Measurements from ENCODE around the gene RAET1G.
"Not testable (repeated sequence)": the region's sequence is repeated elsewhere in the genome, so short reads cannot be mapped to it uniquely, and the experiment has no call there.

Gene RAET1G

DNA sequence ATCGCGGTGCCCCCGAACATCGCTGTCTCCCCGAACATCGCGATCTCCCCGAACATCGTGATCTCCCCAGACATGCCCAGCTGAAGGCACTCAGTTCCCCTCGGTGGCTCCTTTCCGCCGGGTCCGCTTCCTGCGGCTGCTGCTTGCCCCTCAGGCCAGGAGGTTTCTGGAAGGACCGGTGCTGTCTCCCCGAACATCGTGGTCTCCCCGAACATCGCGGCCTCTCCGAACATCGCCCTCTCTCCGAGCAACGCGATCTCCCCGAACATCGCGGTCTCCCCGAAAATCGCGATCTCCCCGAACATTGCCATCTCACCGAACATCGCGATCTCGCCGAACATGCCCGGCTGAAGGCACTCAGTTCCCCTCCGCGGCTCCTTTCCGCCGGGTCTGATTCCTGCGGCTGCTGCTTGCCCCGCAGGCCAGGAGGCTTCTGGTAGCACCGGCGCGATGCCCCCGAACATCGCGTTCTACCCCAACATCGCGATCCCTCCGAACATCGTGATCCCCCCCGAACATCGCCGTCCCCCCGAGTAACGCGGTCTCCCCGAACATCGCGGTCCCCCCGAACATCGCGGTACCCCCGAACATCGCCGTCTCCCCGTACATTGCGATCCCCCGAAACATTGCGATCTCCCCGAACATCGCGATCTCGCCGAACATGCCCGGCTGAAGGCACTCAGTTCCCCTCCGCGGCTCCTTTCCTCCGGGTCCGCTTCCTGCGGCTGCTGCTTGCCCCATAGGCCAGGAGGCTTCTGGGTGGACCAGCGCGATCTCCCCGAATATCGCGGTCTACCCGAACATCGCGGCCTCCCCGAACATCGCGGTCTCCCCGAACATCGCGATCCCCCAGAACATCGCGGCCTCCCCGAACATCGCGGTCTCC, 41.6 kb upstream of the RAET1G start:
- H3K4me3 ChIP-seq (ENCODE audit: control insufficient read depth, low read depth, low read length), result peak overlapping the region; percentile 60

DNA sequence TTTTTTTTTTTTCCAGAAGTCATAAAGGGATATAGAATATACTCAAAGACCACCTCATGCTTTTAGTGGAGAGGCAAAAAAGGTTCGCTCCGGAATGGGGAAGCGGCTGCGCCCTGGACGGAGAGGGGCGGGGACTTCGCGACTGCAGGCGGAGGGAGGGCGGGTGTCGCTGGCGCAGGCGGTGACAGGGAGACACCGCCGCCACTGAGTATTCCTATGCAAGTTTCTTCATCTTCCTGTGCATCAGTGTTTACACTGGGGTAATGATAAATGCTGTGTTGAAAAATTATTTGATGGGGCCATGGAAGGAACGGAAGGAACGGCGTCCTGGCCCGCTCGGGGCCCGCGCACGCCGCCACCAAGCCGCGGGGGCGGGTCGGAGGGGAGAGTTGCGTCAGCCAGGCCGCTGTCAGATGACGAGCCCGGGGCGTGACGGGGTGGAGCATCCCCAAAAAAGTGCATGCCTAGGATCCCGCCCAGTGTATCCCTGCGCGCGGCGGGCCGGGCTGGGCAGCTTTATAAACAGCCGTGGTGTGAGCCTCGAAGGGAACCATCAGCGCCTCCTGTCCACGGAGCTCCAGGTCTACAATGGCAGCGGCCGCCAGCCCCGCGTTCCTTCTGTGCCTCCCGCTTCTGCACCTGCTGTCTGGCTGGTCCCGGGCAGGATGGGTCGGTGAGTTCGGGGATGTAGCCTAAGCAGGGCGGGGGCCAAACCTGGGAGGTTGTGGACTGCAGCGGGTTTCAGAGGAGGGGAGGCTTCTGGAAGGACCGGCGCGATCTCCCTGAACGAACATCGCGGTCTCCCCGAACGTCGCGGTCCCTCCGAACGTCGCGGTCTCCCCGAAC, 40.8 kb upstream of the RAET1G start, which contains the start of gene ULBP1:
Gene ULBP1 (plus strand): TSS at position 482 of the 846 bp plus-strand sequence. CDS start 107 bp downstream, at position 589.
- H3K4me3 ChIP-seq (ENCODE audit: control insufficient read depth, low read depth, low read length), result peak within 1 kb of the TSS; percentile 60
- DNase-seq (ENCODE audit: low read depth), result peak; percentile 59
- TF ChIP-seq, protein P1, sequence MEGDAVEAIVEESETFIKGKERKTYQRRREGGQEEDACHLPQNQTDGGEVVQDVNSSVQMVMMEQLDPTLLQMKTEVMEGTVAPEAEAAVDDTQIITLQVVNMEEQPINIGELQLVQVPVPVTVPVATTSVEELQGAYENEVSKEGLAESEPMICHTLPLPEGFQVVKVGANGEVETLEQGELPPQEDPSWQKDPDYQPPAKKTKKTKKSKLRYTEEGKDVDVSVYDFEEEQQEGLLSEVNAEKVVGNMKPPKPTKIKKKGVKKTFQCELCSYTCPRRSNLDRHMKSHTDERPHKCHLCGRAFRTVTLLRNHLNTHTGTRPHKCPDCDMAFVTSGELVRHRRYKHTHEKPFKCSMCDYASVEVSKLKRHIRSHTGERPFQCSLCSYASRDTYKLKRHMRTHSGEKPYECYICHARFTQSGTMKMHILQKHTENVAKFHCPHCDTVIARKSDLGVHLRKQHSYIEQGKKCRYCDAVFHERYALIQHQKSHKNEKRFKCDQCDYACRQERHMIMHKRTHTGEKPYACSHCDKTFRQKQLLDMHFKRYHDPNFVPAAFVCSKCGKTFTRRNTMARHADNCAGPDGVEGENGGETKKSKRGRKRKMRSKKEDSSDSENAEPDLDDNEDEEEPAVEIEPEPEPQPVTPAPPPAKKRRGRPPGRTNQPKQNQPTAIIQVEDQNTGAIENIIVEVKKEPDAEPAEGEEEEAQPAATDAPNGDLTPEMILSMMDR (IDR thresholded peaks at IDR 0.05; ENCODE audit: control insufficient read depth, insufficient read depth, low read depth, low read length, missing control alignments), result peak; percentile 13

More for the DNA sequence above, 41.6 kb upstream of the RAET1G start:
- TF ChIP-seq, protein P1 (IDR thresholded peaks at IDR 0.05; ENCODE audit: control insufficient read depth, insufficient read depth, low read depth, low read length, missing control alignments), result no peak
- no peak for DNase-seq (ENCODE audit: low read depth)

DNA sequence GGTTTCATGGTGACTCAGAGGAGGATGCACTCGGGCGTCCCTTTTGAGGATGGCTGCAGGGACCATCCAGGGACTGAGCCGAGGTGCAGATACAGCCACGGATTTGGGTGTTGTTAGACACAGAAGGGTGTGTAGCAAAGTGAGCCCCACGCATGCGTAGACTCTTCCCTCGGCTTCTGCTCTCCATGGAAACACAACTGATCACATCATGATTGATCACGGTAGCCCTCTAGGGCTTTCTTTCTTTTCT, 40.2 kb upstream of the RAET1G start:
- DNase-seq (ENCODE audit: low read depth), result no peak
- TF ChIP-seq, protein P1 (IDR thresholded peaks at IDR 0.05; ENCODE audit: control insufficient read depth, insufficient read depth, low read depth, low read length, missing control alignments), result no peak
- H3K4me3 ChIP-seq (ENCODE audit: control insufficient read depth, low read depth, low read length), result peak overlapping the region; percentile 60

DNA sequence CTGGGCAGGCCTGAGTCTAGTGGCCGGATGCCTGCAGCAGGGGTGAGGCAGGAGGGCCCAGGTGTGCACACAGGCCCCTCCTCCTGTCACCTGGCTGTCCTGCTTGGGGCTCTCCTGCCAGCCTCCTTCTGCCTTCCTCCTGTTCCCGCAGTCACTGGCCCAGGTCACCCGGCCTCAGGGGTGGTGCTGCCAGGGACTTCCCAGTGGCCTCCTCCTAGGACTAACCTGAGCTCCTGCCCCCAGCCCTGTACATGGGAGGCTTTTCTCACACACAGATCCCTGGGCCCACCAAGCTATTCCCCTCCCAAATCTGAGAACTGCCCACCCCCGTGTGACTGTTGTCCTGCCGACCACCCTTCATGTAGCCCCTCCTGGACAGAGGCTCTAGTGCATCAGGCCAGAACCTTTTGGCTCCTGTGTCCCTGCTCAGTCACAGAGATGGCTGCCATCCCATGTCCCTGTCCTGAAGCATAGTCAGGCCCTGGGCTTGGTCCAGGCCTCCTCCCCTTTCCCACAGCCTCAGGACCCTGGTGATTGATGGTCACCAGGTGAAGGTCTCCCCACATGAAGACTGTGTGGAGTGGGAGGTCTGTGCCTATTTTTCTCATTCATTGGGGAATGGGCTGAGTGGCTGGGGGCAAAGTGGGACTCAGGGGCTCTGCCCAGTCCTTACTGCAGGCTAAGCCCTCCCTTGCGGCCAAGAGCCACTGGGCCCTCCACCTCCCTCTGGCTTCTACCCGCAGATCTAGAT, 39.7 kb upstream of the RAET1G start:
- H3K4me3 ChIP-seq (ENCODE audit: control insufficient read depth, low read depth, low read length), result no peak overlapping the region
- TF ChIP-seq, protein P1 (IDR thresholded peaks at IDR 0.05; ENCODE audit: control insufficient read depth, insufficient read depth, low read depth, low read length, missing control alignments), result no peak
- DNase-seq (ENCODE audit: low read depth), result no peak

- DNase-seq (ENCODE audit: low read depth), result no peak
- TF ChIP-seq, protein P1 (IDR thresholded peaks at IDR 0.05; ENCODE audit: control insufficient read depth, insufficient read depth, low read depth, low read length, missing control alignments), result peak; percentile 20
Observed at GRCh38 chr6:149961728-149962425, 39.0 kb upstream of the RAET1G start.

DNA sequence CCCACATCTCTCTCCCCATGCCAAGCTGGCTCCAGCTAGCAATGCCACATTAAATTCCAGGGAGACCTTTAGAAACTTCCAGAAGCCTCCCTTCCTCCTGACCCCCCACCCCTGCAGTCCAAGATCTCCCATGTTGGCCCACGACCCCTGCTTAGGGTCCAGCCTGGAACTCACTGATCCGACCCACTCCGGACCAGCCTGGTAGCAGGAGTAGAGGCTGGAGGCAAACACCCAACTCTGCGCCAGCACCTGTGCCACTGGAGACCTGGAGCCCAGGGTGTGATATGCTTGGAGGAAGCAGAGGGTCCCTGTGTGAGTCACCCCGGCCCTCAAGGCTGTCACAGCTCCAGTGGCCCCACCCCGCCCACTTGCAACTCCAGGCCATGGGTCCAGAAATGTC, 37.6 kb upstream of the RAET1G start:
- DNase-seq (ENCODE audit: low read depth), result no peak
- TF ChIP-seq, protein P1 (IDR thresholded peaks at IDR 0.05; ENCODE audit: control insufficient read depth, insufficient read depth, low read depth, low read length, missing control alignments), result no peak
- no peak overlapping the region for H3K4me3 ChIP-seq (ENCODE audit: control insufficient read depth, low read depth, low read length)

More at GRCh38 chr6:149961728-149962425, 39.0 kb upstream of the RAET1G start:
- no peak overlapping the region for H3K4me3 ChIP-seq (ENCODE audit: control insufficient read depth, low read depth, low read length)

DNA sequence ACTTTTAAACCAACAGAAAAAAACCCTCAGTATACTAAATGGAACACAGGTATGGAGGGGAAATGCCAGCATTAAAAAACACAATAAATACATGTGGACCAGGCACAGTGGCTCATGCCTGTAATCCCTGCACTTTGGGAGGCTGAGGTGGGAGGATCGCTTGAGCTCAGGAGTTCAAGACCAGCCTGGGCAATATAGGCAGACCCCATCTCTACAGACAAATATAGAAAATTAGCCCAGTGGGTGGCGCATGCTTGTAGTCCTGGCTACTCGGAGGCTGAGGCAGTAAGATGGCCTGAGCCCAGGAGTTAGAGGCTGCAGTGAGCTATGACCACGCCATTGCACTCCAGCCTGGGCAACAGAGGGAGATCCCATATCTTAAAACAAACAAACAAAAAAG, 36.9 kb upstream of the RAET1G start:
- H3K4me3 ChIP-seq (ENCODE audit: control insufficient read depth, low read depth, low read length); DNase-seq (ENCODE audit: low read depth): not testable (repeated sequence)

DNA sequence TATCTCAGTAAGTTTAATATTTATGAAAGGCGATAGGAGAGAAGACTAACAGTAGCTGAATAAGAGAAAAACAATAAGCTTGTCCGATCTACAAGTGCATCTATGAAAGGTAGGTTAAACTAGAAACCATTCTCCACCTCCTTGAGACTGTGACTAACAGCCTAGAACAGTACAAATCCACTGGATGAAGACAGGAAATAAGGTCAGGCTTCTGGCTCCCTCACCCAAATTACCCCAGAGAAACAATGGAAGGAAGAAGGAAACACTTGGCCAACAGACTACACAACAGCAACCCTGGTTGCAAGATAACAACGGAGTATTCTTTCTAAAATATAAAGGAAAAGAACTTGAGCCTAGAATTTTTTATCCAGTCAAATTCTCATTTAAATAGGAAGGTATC, 35.2 kb upstream of the RAET1G start:
- not testable (repeated sequence) for DNase-seq (ENCODE audit: low read depth); H3K4me3 ChIP-seq (ENCODE audit: control insufficient read depth, low read depth, low read length)

All from AG09309 (cell line).